ENCODE measurements around the gene TAF1D. TPM values are rescaled to one million over a fixed set of nuclear protein-coding genes. Genes with fewer than 3 reads are reported as not detected.

Gene TAF1D
- polyA plus RNA-seq, 1 donor from 2014 or later, result 204 TPM

- no peak for TF ChIP-seq EP300 (conservative IDR thresholded peaks at IDR 0.05; ENCODE audit: poor library complexity, severe bottlenecking)
- no peak for TF ChIP-seq SMC3 (conservative IDR thresholded peaks at IDR 0.05; ENCODE audit: poor library complexity)
- no peak for TF ChIP-seq RAD21 (conservative IDR thresholded peaks at IDR 0.05)
- TF ChIP-seq POLR2AphosphoS5 (IDR thresholded peaks at IDR 0.05), result no peak
- H3K36me3 ChIP-seq (ENCODE audit: insufficient read depth, low read length), result peaks cover 11% of the 10 kb centered on the region
- H3K9me3 ChIP-seq (ENCODE audit: low read length), result no peaks in the 10 kb centered on the region
- no peaks in the 10 kb centered on the region for H3K9me2 ChIP-seq (ENCODE audit: insufficient read depth, low read length)
- H4K20me1 ChIP-seq (ENCODE audit: insufficient read depth), result no peaks in the 10 kb centered on the region
- H3K4me3 ChIP-seq (ENCODE audit: low read length), result no peak overlapping the region
- H3K4me2 ChIP-seq (ENCODE audit: low read length), result no peak overlapping the region
- no peaks in the 10 kb centered on the region for H3F3A ChIP-seq (ENCODE audit: insufficient read depth, low read length, poor library complexity, severe bottlenecking)
- H3K27me3 ChIP-seq (ENCODE audit: insufficient read depth, low read depth, low read length), result no peaks in the 10 kb centered on the region
- H3K9ac ChIP-seq (ENCODE audit: low read length), result no peak overlapping the region
- no peak overlapping the region for H2AFZ ChIP-seq (ENCODE audit: low read depth, low read length)
- H3K27ac ChIP-seq (ENCODE audit: low read length), result no peak overlapping the region
- no peaks in the 10 kb centered on the region for H3K79me2 ChIP-seq (replicated peaks; ENCODE audit: insufficient read depth, low read length)
Observed at GRCh38 chr11:93689240-93689639, 52.1 kb downstream of the TAF1D start.

- no peak overlapping the region for H3K9ac ChIP-seq (ENCODE audit: low read length)
- no peaks in the 10 kb centered on the region for H3K79me2 ChIP-seq (replicated peaks; ENCODE audit: insufficient read depth, low read length)
- no peaks in the 10 kb centered on the region for H4K20me1 ChIP-seq (ENCODE audit: insufficient read depth)
- no peak overlapping the region for H3K4me3 ChIP-seq (ENCODE audit: low read length)
- peaks cover 11% of the 10 kb centered on the region for H3K36me3 ChIP-seq (ENCODE audit: insufficient read depth, low read length)
- no peak overlapping the region for H2AFZ ChIP-seq (ENCODE audit: low read depth, low read length)
- no peaks in the 10 kb centered on the region for H3K9me3 ChIP-seq (ENCODE audit: low read length)
- no peaks in the 10 kb centered on the region for H3K27me3 ChIP-seq (ENCODE audit: insufficient read depth, low read depth, low read length)
- no peak overlapping the region for H3K4me2 ChIP-seq (ENCODE audit: low read length)
- no peak overlapping the region for H3K27ac ChIP-seq (ENCODE audit: low read length)
- no peaks in the 10 kb centered on the region for H3F3A ChIP-seq (ENCODE audit: insufficient read depth, low read length, poor library complexity, severe bottlenecking)
- H3K9me2 ChIP-seq (ENCODE audit: insufficient read depth, low read length), result no peaks in the 10 kb centered on the region
- TF ChIP-seq RAD21 (conservative IDR thresholded peaks at IDR 0.05) (no peak), REST (IDR thresholded peaks at IDR 0.05; ENCODE audit: borderline replicate concordance) (no peak), POLR2AphosphoS5 (IDR thresholded peaks at IDR 0.05) (no peak), MXI1 (conservative IDR thresholded peaks at IDR 0.05; ENCODE audit: poor library complexity, severe bottlenecking) (no peak), EZH2 (IDR thresholded peaks at IDR 0.05; ENCODE audit: borderline replicate concordance, insufficient read depth, low read length, poor library complexity, severe bottlenecking) (no peak), EP300 (conservative IDR thresholded peaks at IDR 0.05; ENCODE audit: poor library complexity, severe bottlenecking) (no peak), TAF1 (IDR thresholded peaks at IDR 0.05; ENCODE audit: low read depth) (no peak), CTCF (IDR thresholded peaks at IDR 0.05; ENCODE audit: poor library complexity, severe bottlenecking) (no peak), SMC3 (conservative IDR thresholded peaks at IDR 0.05; ENCODE audit: poor library complexity) (no peak)
Observed at GRCh38 chr11:93686812-93687211, 54.5 kb downstream of the TAF1D start.

GRCh38 chr11:93686226-93686625 lies 55.1 kb downstream of the TAF1D start:
- Histone ChIP-seq H3K4me3 (ENCODE audit: low read length) (no peak overlapping the region), H3K9me3 (ENCODE audit: low read length) (no peaks in the 10 kb centered on the region), H3K27me3 (ENCODE audit: insufficient read depth, low read depth, low read length) (no peaks in the 10 kb centered on the region), H3K36me3 (ENCODE audit: insufficient read depth, low read length) (peaks cover 11% of the 10 kb centered on the region), H3K27ac (ENCODE audit: low read length) (no peak overlapping the region), H3K9me2 (ENCODE audit: insufficient read depth, low read length) (no peaks in the 10 kb centered on the region), H3K79me2 (replicated peaks; ENCODE audit: insufficient read depth, low read length) (no peaks in the 10 kb centered on the region), H2AFZ (ENCODE audit: low read depth, low read length) (no peak overlapping the region), H3K4me2 (ENCODE audit: low read length) (no peak overlapping the region), H4K20me1 (ENCODE audit: insufficient read depth) (no peaks in the 10 kb centered on the region), H3F3A (ENCODE audit: insufficient read depth, low read length, poor library complexity, severe bottlenecking) (no peaks in the 10 kb centered on the region), H3K9ac (ENCODE audit: low read length) (no peak overlapping the region)
- no peak for TF ChIP-seq MXI1 (conservative IDR thresholded peaks at IDR 0.05; ENCODE audit: poor library complexity, severe bottlenecking)
- TF ChIP-seq REST (IDR thresholded peaks at IDR 0.05; ENCODE audit: borderline replicate concordance), result no peak
- TF ChIP-seq EP300 (conservative IDR thresholded peaks at IDR 0.05; ENCODE audit: poor library complexity, severe bottlenecking), result no peak
- no peak for TF ChIP-seq EZH2 (IDR thresholded peaks at IDR 0.05; ENCODE audit: borderline replicate concordance, insufficient read depth, low read length, poor library complexity, severe bottlenecking)
- no peak for TF ChIP-seq CTCF (IDR thresholded peaks at IDR 0.05; ENCODE audit: poor library complexity, severe bottlenecking)
- TF ChIP-seq POLR2AphosphoS5 (IDR thresholded peaks at IDR 0.05), result no peak
- no peak for TF ChIP-seq RAD21 (conservative IDR thresholded peaks at IDR 0.05)
- TF ChIP-seq TAF1 (IDR thresholded peaks at IDR 0.05; ENCODE audit: low read depth), result no peak
